H9 (cell line): ENCODE measurements around the gene ZNF674. TPM values are rescaled to one million over a fixed set of nuclear protein-coding genes. Genes with fewer than 3 reads are reported as not detected.
A peak's percentile ranks its signal among the peaks of the same experiment; 100 is the strongest.

ENCODE experiments used
- DNase-seq: peaks from one replicate; pipeline ENCODE4 v3.0.0-alpha.2; 2017
- H2AFZ ChIP-seq: one replicate; pipeline ENCODE4 v1.6.1; 2013; ENCODE audit warnings: mild to moderate bottlenecking, low read length, control low read depth, moderate library complexity
- H2AK5ac ChIP-seq: 2 replicates; pipeline ENCODE4 v1.6.1; 2013; ENCODE audit warnings: low read length, control low read depth, mixed read lengths; ENCODE audit not compliant: insufficient read length
- H2BK120ac ChIP-seq: one replicate; pipeline ENCODE4 v1.6.1; 2013; ENCODE audit warnings: low read depth, mild to moderate bottlenecking, low read length, control low read depth, inconsistent platforms; ENCODE audit not compliant: poor library complexity, severe bottlenecking
- H2BK12ac ChIP-seq: 2 replicates; pipeline ENCODE4 v1.6.1; 2013; ENCODE audit warnings: low read length, control low read depth, mixed read lengths, low read depth; ENCODE audit not compliant: insufficient read length
- H2BK15ac ChIP-seq: 2 replicates; pipeline ENCODE4 v1.6.1; 2013; ENCODE audit warnings: low read depth, low read length, control low read depth
- H2BK20ac ChIP-seq: one replicate; pipeline ENCODE4 v1.6.1; 2013; ENCODE audit warnings: low read depth, mild to moderate bottlenecking, low read length, control low read depth, inconsistent platforms; ENCODE audit not compliant: poor library complexity, severe bottlenecking
- H2BK5ac ChIP-seq: 2 replicates; pipeline ENCODE4 v1.6.1; 2013; ENCODE audit warnings: low read length, control low read depth, mixed read lengths; ENCODE audit not compliant: insufficient read length
- H3K14ac ChIP-seq: 2 replicates; pipeline ENCODE4 v1.6.1; 2013; ENCODE audit warnings: low read length, control low read depth; ENCODE audit not compliant: insufficient read depth
- H3K18ac ChIP-seq: 2 replicates; pipeline ENCODE4 v1.6.1; 2013; ENCODE audit warnings: low read depth, mild to moderate bottlenecking, mixed read lengths, low read length, control low read depth; ENCODE audit not compliant: insufficient read length
- H3K23ac ChIP-seq: 2 replicates; pipeline ENCODE4 v1.6.1; 2013; ENCODE audit warnings: low read length, control low read depth, mixed read lengths, low read depth; ENCODE audit not compliant: insufficient read length
- H3K23me2 ChIP-seq: 2 replicates; pipeline ENCODE4 v1.6.1; 2013; ENCODE audit warnings: low read depth, mild to moderate bottlenecking, mixed read lengths, low read length, control low read depth; ENCODE audit not compliant: insufficient read length, poor library complexity, severe bottlenecking
- H3K27ac ChIP-seq: 2 replicates; pipeline ENCODE4 v1.5.1; 2013; ENCODE audit warnings: low read length, control low read depth, mixed read lengths, low read depth; ENCODE audit not compliant: insufficient read length
- H3K27me3 ChIP-seq: 2 replicates; pipeline ENCODE4 v1.6.1; 2013; ENCODE audit warnings: low read length, control low read depth, inconsistent platforms; ENCODE audit not compliant: insufficient read depth
- H3K4ac ChIP-seq: 2 replicates; pipeline ENCODE4 v1.6.1; 2013; ENCODE audit warnings: low read depth, mild to moderate bottlenecking, control low read depth, inconsistent platforms, low read length, moderate library complexity
- H3K4me1 ChIP-seq: 2 replicates; pipeline ENCODE4 v1.6.1; 2013; ENCODE audit warnings: low read length, control low read depth, inconsistent platforms; ENCODE audit not compliant: insufficient read depth
- H3K4me2 ChIP-seq: 2 replicates; pipeline ENCODE4 v1.6.1; 2013; ENCODE audit warnings: low read length, control low read depth, mixed read lengths; ENCODE audit not compliant: insufficient read length, insufficient read depth
- H3K56ac ChIP-seq: 2 replicates; pipeline ENCODE4 v1.6.1; 2013; ENCODE audit warnings: low read depth, mild to moderate bottlenecking, mixed read lengths, low read length, control low read depth; ENCODE audit not compliant: insufficient read length
- H3K79me1 ChIP-seq: 2 replicates; pipeline ENCODE4 v1.6.1; 2013; ENCODE audit warnings: low read depth, mild to moderate bottlenecking, moderate library complexity, low read length, control low read depth, inconsistent platforms; ENCODE audit not compliant: insufficient read depth, poor library complexity, severe bottlenecking
- H3K79me2 ChIP-seq: 2 replicates; pipeline ENCODE4 v1.6.1; 2013; ENCODE audit warnings: low read length, control low read depth, inconsistent platforms; ENCODE audit not compliant: insufficient read depth
- H3K9ac ChIP-seq: 2 replicates; pipeline ENCODE4 v1.6.1; 2013; ENCODE audit warnings: low read length, control low read depth, mixed read lengths; ENCODE audit not compliant: insufficient read length; ENCODE audit errors: extremely low read depth
- H3K9me3 ChIP-seq: one replicate; pipeline ENCODE4 v1.6.1; 2013; ENCODE audit warnings: low read depth, low read length, inconsistent platforms; ENCODE audit not compliant: control insufficient read depth
- H3T11ph ChIP-seq: one replicate; pipeline ENCODE4 v1.6.1; 2013; ENCODE audit warnings: mild to moderate bottlenecking, low read length, control low read depth, inconsistent platforms
- H4K20me1 ChIP-seq: one replicate; pipeline ENCODE4 v1.6.1; 2013; ENCODE audit not compliant: control insufficient read depth, insufficient read length, insufficient read depth
- H4K5ac ChIP-seq: 2 replicates; pipeline ENCODE4 v1.6.1; 2013; ENCODE audit warnings: low read depth, mild to moderate bottlenecking, mixed read lengths, low read length, control low read depth; ENCODE audit not compliant: insufficient read length
- H4K8ac ChIP-seq: replicated peaks from 2 replicates; pipeline ENCODE4 v1.6.1; 2013; ENCODE audit warnings: low read length, control low read depth, mixed read lengths, low read depth; ENCODE audit not compliant: insufficient read length
- H4K91ac ChIP-seq: 2 replicates; pipeline ENCODE4 v1.6.1; 2013; ENCODE audit warnings: low read depth, mild to moderate bottlenecking, moderate library complexity, mixed read lengths, low read length, control low read depth; ENCODE audit not compliant: insufficient read length
- H3K27ac Mint-ChIP-seq, 3 experiments: 2 replicates in 2 of 3; 3 replicates in 1 of 3; pipeline ENCODE4 v1.8.0; 2020 to 2021; ENCODE audit warnings: mixed read lengths in 3 of 3, mild to moderate bottlenecking in 1 of 3, moderate library complexity in 1 of 3
- H3K27me3 Mint-ChIP-seq: 2 replicates; pipeline ENCODE4 v1.8.0; 2021; ENCODE audit warnings: low read depth, mild to moderate bottlenecking, moderate library complexity, mixed read lengths
- H3K36me3 Mint-ChIP-seq, 3 experiments: 2 replicates in 2 of 3; 3 replicates in 1 of 3; pipeline ENCODE4 v1.8.0; 2020 to 2021; ENCODE audit warnings: low read depth in 3 of 3, mixed read lengths in 3 of 3; ENCODE audit not compliant: insufficient read depth in 1 of 3
- H3K4me1 Mint-ChIP-seq, 2 experiments: 2 replicates each; pipeline ENCODE4 v1.8.0; 2020; ENCODE audit warnings: mixed read lengths in 2 of 2
- H3K4me3 Mint-ChIP-seq, 2 experiments: 2 replicates in 1 of 2; 3 replicates in 1 of 2; pipeline ENCODE4 v1.8.0; 2020 to 2021; ENCODE audit warnings: mild to moderate bottlenecking in 2 of 2, mixed read lengths in 2 of 2, moderate library complexity in 1 of 2
- H3K9me3 Mint-ChIP-seq, 2 experiments: 2 replicates in 1 of 2; 3 replicates in 1 of 2; pipeline ENCODE4 v1.8.0; 2020; ENCODE audit warnings: mild to moderate bottlenecking in 2 of 2, mixed read lengths in 2 of 2, moderate library complexity in 1 of 2
- CTCF ChIP-seq: fragments of 200-600 bp; sonication (generic); conservative IDR thresholded peaks from 3 replicates; pipeline ENCODE4 v1.8.0; 2021; ENCODE audit warnings: antibody characterized with exemption, mild to moderate bottlenecking
- WGBS: extraction: QIAGEN DNeasy Blood & Tissue Kit; methylation state at CpG from one replicate; pipeline ENCODE4 v1.1.7; 2013; ENCODE audit warnings: missing lambda C conversion rate, low lambda C conversion rate, mixed read lengths; ENCODE audit not compliant: insufficient read length; ENCODE audit errors: extremely low coverage; 5-methylcytosine and 5-hydroxymethylcytosine counted together
- total RNA-seq: library from RNA; stranded (reverse); gene quantifications from 2 replicates; pipeline ENCODE4 v1.2.1, GENCODE V29; 2021

Gene ZNF674
- total RNA-seq, 1 experiment from 2014 or later = 10.1 TPM

GRCh38 chrX:46549914-46550313, 4.7 kb upstream of the ZNF674 start:
- H3K18ac ChIP-seq = no peak overlapping the region
- no peak overlapping the region for H2AFZ ChIP-seq
- DNase-seq = no peak
- no CpG with 5 or more reads among the region's 1 CpG for WGBS
- H3K4me2 ChIP-seq = no peak overlapping the region
- H3K27me3 Mint-ChIP-seq = no peaks in the 10 kb centered on the region
- H3K4me3 Mint-ChIP-seq = no peak overlapping the region
- peaks cover 66 to 74% of the 10 kb centered on the region in 2 experiments for H3K9me3 Mint-ChIP-seq
- H2BK120ac ChIP-seq = no peak overlapping the region
- no peak overlapping the region for H2BK20ac ChIP-seq
- H3K9ac ChIP-seq = no peak overlapping the region
- no peak overlapping the region for H2BK15ac ChIP-seq
- H3K79me2 ChIP-seq = peaks cover 12% of the 10 kb centered on the region
- H2AK5ac ChIP-seq = no peak overlapping the region
- H3K4me1 Mint-ChIP-seq = peaks cover 21 to 25% of the 10 kb centered on the region in 2 experiments
- peaks cover 46 to 52% (median 51%) of the 10 kb centered on the region in 3 experiments for H3K36me3 Mint-ChIP-seq
- H4K5ac ChIP-seq = no peak overlapping the region
- no peak overlapping the region for H3K56ac ChIP-seq
- TF ChIP-seq CTCF = no peak
- H3K23me2 ChIP-seq = no peaks in the 10 kb centered on the region
- H3K27ac ChIP-seq = peak overlapping the region; percentile 55
- H4K20me1 ChIP-seq = no peaks in the 10 kb centered on the region
- no peak overlapping the region for H3K4ac ChIP-seq
- H3K27ac Mint-ChIP-seq = peak overlapping the region; percentile 17 to 85 (median 53); a peak in 4 of 7 replicates
- no peak overlapping the region for H2BK5ac ChIP-seq
- H2BK12ac ChIP-seq = no peak overlapping the region
- H3K4me1 ChIP-seq = no peaks in the 10 kb centered on the region
- no peak overlapping the region for H3K23ac ChIP-seq
- H3T11ph ChIP-seq = no peak overlapping the region
- H4K8ac ChIP-seq = no peak overlapping the region
- H4K91ac ChIP-seq = no peak overlapping the region
- no peaks in the 10 kb centered on the region for H3K79me1 ChIP-seq
- peaks cover 18% of the 10 kb centered on the region for H3K9me3 ChIP-seq
- H3K27me3 ChIP-seq = no peaks in the 10 kb centered on the region
- no peak overlapping the region for H3K14ac ChIP-seq
